ENCODE data around the gene MAGEL2.

The MAGEL2 gene

DNA sequence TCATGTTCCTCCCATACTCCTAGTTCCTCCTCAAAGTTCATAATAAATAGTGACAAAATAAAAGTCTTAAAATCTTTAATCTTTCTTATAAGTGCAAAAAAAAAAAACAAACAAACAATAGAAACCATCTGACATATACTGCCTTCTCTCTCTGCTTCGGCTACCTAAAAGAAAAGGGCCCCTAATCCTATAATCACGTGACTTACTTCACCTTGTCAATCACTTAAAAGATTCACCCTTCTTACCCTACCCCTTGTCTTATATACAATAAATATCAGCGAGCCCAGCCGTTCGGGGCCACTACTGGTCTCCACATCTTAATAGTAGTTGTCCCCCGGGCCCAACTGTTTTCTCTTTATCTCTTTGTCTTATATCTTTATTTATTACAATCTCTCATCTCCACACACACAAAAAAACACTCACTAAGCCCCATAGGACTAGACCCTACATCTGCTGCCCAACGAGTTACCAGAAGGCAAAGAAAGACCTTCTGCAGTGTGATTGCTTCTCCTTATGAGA is 53.4 kb downstream of the MAGEL2 start:
- no peak for DNase-seq
- Histone ChIP-seq H3K9me3 (ENCODE audit: control extremely low read depth in 1 of 5, control insufficient read depth in 4 of 5, insufficient read depth in 2 of 5, low read depth in 1 of 5, low read length in 4 of 5) (peaks cover 0 to 2% (median 0%) of the 10 kb centered on the region in 5 experiments), H3K4me3 (ENCODE audit: control insufficient read depth in 1 of 7, extremely low read depth in 1 of 7, insufficient read depth in 4 of 7, low read depth in 2 of 7, low read length in 6 of 7) (no peak overlapping the region), H3K27ac (ENCODE audit: insufficient read depth in 1 of 2, low read depth in 1 of 2, low read length in 2 of 2, poor library complexity in 1 of 2, severe bottlenecking in 2 of 2) (no peak overlapping the region), H3K4me1 (ENCODE audit: control extremely low read depth in 1 of 4, control insufficient read depth in 4 of 4, insufficient read depth in 4 of 4, low read length in 3 of 4) (no peaks in the 10 kb centered on the region), H3K27me3 (replicated peaks in 2 of 5; ENCODE audit: control insufficient read depth in 4 of 5, insufficient read depth in 5 of 5, low read length in 4 of 5) (peaks cover 0 to 2% (median 0%) of the 10 kb centered on the region in 5 experiments), H3K36me3 (ENCODE audit: control insufficient read depth in 4 of 4, insufficient read depth in 4 of 4, low read length in 3 of 4) (no peaks in the 10 kb centered on the region)
- POLR2A ChIA-PET, result no interaction called here
- CTCF ChIA-PET, result no interaction called here
- 75% methylated on average over 3 of the region's 7 CpGs for WGBS (ENCODE audit: insufficient coverage)
